GM21423 (cell line): ENCODE measurements around the gene XRRA1.
A peak's percentile ranks its signal among the peaks of the same experiment; 100 is the strongest.

Experiments
- ATAC-seq: cut with Tn5 transposase; IDR thresholded peaks from one replicate; pipeline ENCODE4 v1.9.1; 2021; ENCODE audit warnings: mild to moderate bottlenecking, moderate library complexity; ENCODE audit not compliant: unreplicated experiment

Gene XRRA1

GRCh38 chr11:74952752-74953151 is 3.9 kb upstream of the XRRA1 start:
- no peak for ATAC-seq

GRCh38 chr11:74951226-74951625 is 2.3 kb upstream of the XRRA1 start:
- ATAC-seq: no peak

GRCh38 chr11:74950374-74950969 is 1.6 kb upstream of the XRRA1 start:
- no peak for ATAC-seq

- no peak for ATAC-seq
Measured at GRCh38 chr11:74949753-74950137, 854 bp upstream of the XRRA1 start.

GRCh38 chr11:74948546-74948897 is 369 bp downstream of the XRRA1 start:
- ATAC-seq: peak; percentile 10

- ATAC-seq: no peak
Measured at GRCh38 chr11:74942073-74942759, 6.7 kb downstream of the XRRA1 start.

GRCh38 chr11:74941492-74941891 is 7.4 kb downstream of the XRRA1 start:
- ATAC-seq: no peak

GRCh38 chr11:74937696-74938475 is 11.0 kb downstream of the XRRA1 start:
- no peak for ATAC-seq

GRCh38 chr11:74936976-74937375 is 11.9 kb downstream of the XRRA1 start:
- no peak for ATAC-seq

- no peak for ATAC-seq
Measured at GRCh38 chr11:74936087-74936486, 12.8 kb downstream of the XRRA1 start.

- no peak for ATAC-seq
Measured at GRCh38 chr11:74935285-74935684, 13.6 kb downstream of the XRRA1 start.

GRCh38 chr11:74933765-74934164 is 15.1 kb downstream of the XRRA1 start:
- no peak for ATAC-seq

GRCh38 chr11:74932797-74933196 is 16.1 kb downstream of the XRRA1 start:
- ATAC-seq: no peak

- no peak for ATAC-seq
Measured at GRCh38 chr11:74932169-74932568, 16.7 kb downstream of the XRRA1 start.

GRCh38 chr11:74929431-74930363 is 19.2 kb downstream of the XRRA1 start:
- peak; percentile 60 for ATAC-seq

- ATAC-seq: no peak
Measured at GRCh38 chr11:74927496-74927895, 21.4 kb downstream of the XRRA1 start.

- no peak for ATAC-seq
Measured at GRCh38 chr11:74926304-74927030, 22.4 kb downstream of the XRRA1 start.

GRCh38 chr11:74925281-74925680 is 23.6 kb downstream of the XRRA1 start:
- ATAC-seq: no peak

- ATAC-seq: no peak
Measured at GRCh38 chr11:74923125-74923524, 25.8 kb downstream of the XRRA1 start.

GRCh38 chr11:74909812-74910211 is 39.1 kb downstream of the XRRA1 start:
- ATAC-seq: no peak
